Islet of Langerhans (tissue), 1 donor: ENCODE data around the gene TCF20.

Experiments used
- FAIRE-seq: peaks from one replicate; lab custom pipeline; 2011; peaks lifted over from hg19 to GRCh38; lab: Jason Lieb, UNC

The TCF20 gene

GRCh38 chr22:42282252-42282942 is 11.9 kb upstream of the TCF20 start:
- FAIRE-seq: no peak

GRCh38 chr22:42281706-42282251 is 11.3 kb upstream of the TCF20 start:
- no peak for FAIRE-seq

- no peak for FAIRE-seq
Observed at GRCh38 chr22:42281284-42281683, 10.8 kb upstream of the TCF20 start.

GRCh38 chr22:42280836-42281235 is 10.4 kb upstream of the TCF20 start:
- FAIRE-seq: no peak

GRCh38 chr22:42280140-42280539 is 9.7 kb upstream of the TCF20 start:
- FAIRE-seq: no peak

- no peak for FAIRE-seq
Observed at GRCh38 chr22:42279425-42280020, 9.1 kb upstream of the TCF20 start.

- FAIRE-seq: no peak
Observed at GRCh38 chr22:42277988-42278776, 7.7 kb upstream of the TCF20 start.

- no peak for FAIRE-seq
Observed at GRCh38 chr22:42277232-42277753, 6.8 kb upstream of the TCF20 start.

GRCh38 chr22:42275970-42276369 is 5.5 kb upstream of the TCF20 start:
- no peak for FAIRE-seq

GRCh38 chr22:42275176-42275575 is 4.7 kb upstream of the TCF20 start:
- FAIRE-seq: no peak

- no peak for FAIRE-seq
Observed at GRCh38 chr22:42273855-42274451, 3.5 kb upstream of the TCF20 start.

GRCh38 chr22:42272431-42272999 is 2.1 kb upstream of the TCF20 start:
- FAIRE-seq: no peak

- FAIRE-seq: no peak
Observed at GRCh38 chr22:42271906-42272305, 1.5 kb upstream of the TCF20 start.

GRCh38 chr22:42271191-42271813 is 849 bp upstream of the TCF20 start:
- FAIRE-seq: no peak

GRCh38 chr22:42270176-42270509 is 310 bp downstream of the TCF20 start:
- no peak for FAIRE-seq

GRCh38 chr22:42269432-42270175 is 849 bp downstream of the TCF20 start:
- no peak for FAIRE-seq

GRCh38 chr22:42268852-42269410 is 1.5 kb downstream of the TCF20 start:
- FAIRE-seq: no peak

GRCh38 chr22:42265321-42265720 is 5.1 kb downstream of the TCF20 start:
- no peak for FAIRE-seq

- FAIRE-seq: no peak
Observed at GRCh38 chr22:42263944-42264343, 6.5 kb downstream of the TCF20 start.

- FAIRE-seq: no peak
Observed at GRCh38 chr22:42262964-42263363, 7.5 kb downstream of the TCF20 start.

GRCh38 chr22:42261296-42261695 is 9.2 kb downstream of the TCF20 start:
- no peak for FAIRE-seq
